HEK293 (cell line): ENCODE results near the gene TGFBI.
"Not testable (repeated sequence)": the region's sequence is repeated elsewhere in the genome, so short reads cannot be mapped to it uniquely, and the experiment has no call there.

Experiments
- GLI4 ChIP-seq: fragments of 450-650 bp; formaldehyde crosslinking; IDR thresholded peaks from 2 replicates; pipeline ENCODE4 v1.5.1; 2016; ENCODE audit warnings: missing biosample characterization, missing genetic modification characterization
- MYNN ChIP-seq: fragments of 450-650 bp; formaldehyde crosslinking; IDR thresholded peaks from 2 replicates; pipeline ENCODE4 v1.5.1; 2016; ENCODE audit warnings: missing biosample characterization, missing genetic modification characterization, borderline replicate concordance
- OSR2 ChIP-seq: fragments of 450-650 bp; formaldehyde crosslinking; IDR thresholded peaks from 2 replicates; pipeline ENCODE4 v1.5.1; 2016; ENCODE audit warnings: missing biosample characterization, missing genetic modification characterization
- YY1 ChIP-seq: fragments of 450-650 bp; formaldehyde crosslinking; IDR thresholded peaks from 2 replicates; pipeline ENCODE4 v1.5.1; 2018; ENCODE audit warnings: missing biosample characterization, missing genetic modification characterization
- ZNF416 ChIP-seq: fragments of 450-650 bp; formaldehyde crosslinking; IDR thresholded peaks from 2 replicates; pipeline ENCODE4 v1.5.1; 2016; ENCODE audit warnings: missing biosample characterization, missing genetic modification characterization
- ZNF501 ChIP-seq: fragments of 450-650 bp; formaldehyde crosslinking; IDR thresholded peaks from 2 replicates; pipeline ENCODE4 v1.5.1; 2016; ENCODE audit warnings: missing biosample characterization, missing genetic modification characterization

GRCh38 chr5:136045026-136045425 lies 16.2 kb downstream of the TGFBI start:
- not testable (repeated sequence) for TF ChIP-seq GLI4 (tag by site-specific recombination); MYNN (tag by site-specific recombination); ZNF416 (tag by site-specific recombination); ZNF501 (tag by site-specific recombination); YY1; OSR2
